ENCODE measurements around the gene PRKCD. TPM values are rescaled to one million over a fixed set of nuclear protein-coding genes. Genes with fewer than 3 reads are reported as not detected.

Gene PRKCD
- total RNA-seq, 2 experiments from 2014 or later = 18.1 to 20.1 TPM

DNA sequence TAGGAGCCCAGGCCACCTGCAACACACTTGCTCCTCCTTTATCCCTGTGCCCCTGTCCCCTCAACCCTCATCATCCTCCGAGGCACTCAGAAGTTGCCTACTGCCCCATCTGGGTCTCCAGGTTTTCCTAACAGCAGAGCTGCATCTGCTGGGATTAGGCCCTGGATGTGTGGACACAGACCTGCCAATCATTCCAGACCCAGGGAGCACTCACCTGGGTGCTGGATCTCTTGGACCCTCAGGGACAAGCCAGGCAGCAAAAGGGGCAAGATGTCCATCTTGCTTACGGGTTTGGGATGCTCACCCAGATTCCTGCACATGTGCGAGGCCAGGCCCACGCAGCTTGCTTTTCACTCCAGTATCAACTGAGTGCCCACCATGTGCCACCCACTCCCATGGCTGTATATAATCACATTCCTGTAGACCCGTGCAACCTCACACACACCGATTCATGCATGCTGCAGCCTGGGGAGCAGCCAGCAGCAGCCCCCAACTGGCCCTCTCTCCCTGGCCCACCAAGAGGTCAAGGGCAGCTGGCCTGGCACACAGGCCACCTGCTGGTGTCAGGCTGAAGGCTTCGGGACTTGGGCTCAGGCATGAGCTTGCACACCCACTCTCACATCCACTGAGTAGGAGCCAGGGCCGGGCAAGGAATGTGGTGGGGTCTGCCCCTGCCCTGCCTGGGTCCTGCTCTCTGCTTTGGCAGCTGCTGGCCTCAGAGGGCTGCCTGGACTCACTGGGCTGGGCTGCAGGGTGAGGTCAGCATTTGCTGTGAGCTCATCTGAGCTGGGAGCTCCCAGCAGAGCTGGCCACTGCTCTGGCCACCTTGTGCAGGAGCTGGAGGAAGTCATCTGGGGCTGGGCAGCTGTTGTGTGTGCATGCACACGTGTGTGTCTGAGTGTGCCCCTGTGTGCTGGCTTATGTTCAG is 14.9 kb downstream of the PRKCD start:
- no peaks in the 10 kb centered on the region for H3K27me3 Mint-ChIP-seq
- peaks cover 44% of the 10 kb centered on the region for H3K36me3 Mint-ChIP-seq (ENCODE audit: low read depth)
- TF ChIP-seq, protein P1, sequence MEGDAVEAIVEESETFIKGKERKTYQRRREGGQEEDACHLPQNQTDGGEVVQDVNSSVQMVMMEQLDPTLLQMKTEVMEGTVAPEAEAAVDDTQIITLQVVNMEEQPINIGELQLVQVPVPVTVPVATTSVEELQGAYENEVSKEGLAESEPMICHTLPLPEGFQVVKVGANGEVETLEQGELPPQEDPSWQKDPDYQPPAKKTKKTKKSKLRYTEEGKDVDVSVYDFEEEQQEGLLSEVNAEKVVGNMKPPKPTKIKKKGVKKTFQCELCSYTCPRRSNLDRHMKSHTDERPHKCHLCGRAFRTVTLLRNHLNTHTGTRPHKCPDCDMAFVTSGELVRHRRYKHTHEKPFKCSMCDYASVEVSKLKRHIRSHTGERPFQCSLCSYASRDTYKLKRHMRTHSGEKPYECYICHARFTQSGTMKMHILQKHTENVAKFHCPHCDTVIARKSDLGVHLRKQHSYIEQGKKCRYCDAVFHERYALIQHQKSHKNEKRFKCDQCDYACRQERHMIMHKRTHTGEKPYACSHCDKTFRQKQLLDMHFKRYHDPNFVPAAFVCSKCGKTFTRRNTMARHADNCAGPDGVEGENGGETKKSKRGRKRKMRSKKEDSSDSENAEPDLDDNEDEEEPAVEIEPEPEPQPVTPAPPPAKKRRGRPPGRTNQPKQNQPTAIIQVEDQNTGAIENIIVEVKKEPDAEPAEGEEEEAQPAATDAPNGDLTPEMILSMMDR (IDR thresholded peaks at IDR 0.05) = no peak
- H3K27ac ChIP-seq (ENCODE audit: low read depth in 1 of 2, low read length in 2 of 2) = no peak overlapping the region
- no peak overlapping the region for H3K4me3 Mint-ChIP-seq
- DNase-seq (no peak), ATAC-seq (ENCODE audit: poor library complexity) (no peak)
- no peaks in the 10 kb centered on the region for H3K9me3 Mint-ChIP-seq
- intact Hi-C loops (cut with DNase I, micrococcal nuclease) = no loop called here
- POLR2A ChIA-PET = no interaction called here
- CTCF ChIA-PET = no interaction called here
- H3K4me1 Mint-ChIP-seq (ENCODE audit: low read depth) = no peaks in the 10 kb centered on the region
- no peak overlapping the region for H3K4me3 ChIP-seq (ENCODE audit: low read length)
- H3K9me3 ChIP-seq (ENCODE audit: control insufficient read depth in 1 of 2, insufficient read depth in 1 of 2, low read length in 2 of 2) = no peaks in the 10 kb centered on the region
- H3K36me3 ChIP-seq (ENCODE audit: insufficient read depth, low read length) = peaks cover 40% of the 10 kb centered on the region
- no peaks in the 10 kb centered on the region for H3K27me3 ChIP-seq (ENCODE audit: control insufficient read depth in 1 of 2, insufficient read depth in 2 of 2, low read length in 2 of 2)
- peaks cover 15% of the 10 kb centered on the region for H3K4me1 ChIP-seq (ENCODE audit: insufficient read depth, low read length)
- no peak overlapping the region for H3K27ac Mint-ChIP-seq

GRCh38 chr3:53178246-53178645 is 17.2 kb downstream of the PRKCD start:
- no peaks in the 10 kb centered on the region for H3K27me3 Mint-ChIP-seq
- H3K9me3 ChIP-seq (ENCODE audit: control insufficient read depth in 1 of 2, insufficient read depth in 1 of 2, low read length in 2 of 2) = no peaks in the 10 kb centered on the region
- no peaks in the 10 kb centered on the region for H3K9me3 Mint-ChIP-seq
- no peak overlapping the region for H3K27ac ChIP-seq (ENCODE audit: low read depth in 1 of 2, low read length in 2 of 2)
- TF ChIP-seq, protein P1 (IDR thresholded peaks at IDR 0.05) = no peak
- intact Hi-C loops (cut with DNase I, micrococcal nuclease) = no loop called here
- H3K36me3 Mint-ChIP-seq (ENCODE audit: low read depth) = peaks cover 66% of the 10 kb centered on the region
- CTCF ChIA-PET = no interaction called here
- H3K4me1 ChIP-seq (ENCODE audit: insufficient read depth, low read length) = peaks cover 9% of the 10 kb centered on the region
- no peak overlapping the region for H3K27ac Mint-ChIP-seq
- ATAC-seq (ENCODE audit: poor library complexity) = no peak
- no peaks in the 10 kb centered on the region for H3K27me3 ChIP-seq (ENCODE audit: control insufficient read depth in 1 of 2, insufficient read depth in 2 of 2, low read length in 2 of 2)
- H3K4me3 ChIP-seq (ENCODE audit: low read length) = no peak overlapping the region
- no peak overlapping the region for H3K4me3 Mint-ChIP-seq
- POLR2A ChIA-PET = no interaction called here
- peaks cover 56% of the 10 kb centered on the region for H3K36me3 ChIP-seq (ENCODE audit: insufficient read depth, low read length)
- no peaks in the 10 kb centered on the region for H3K4me1 Mint-ChIP-seq (ENCODE audit: low read depth)
- no peak for DNase-seq

DNA sequence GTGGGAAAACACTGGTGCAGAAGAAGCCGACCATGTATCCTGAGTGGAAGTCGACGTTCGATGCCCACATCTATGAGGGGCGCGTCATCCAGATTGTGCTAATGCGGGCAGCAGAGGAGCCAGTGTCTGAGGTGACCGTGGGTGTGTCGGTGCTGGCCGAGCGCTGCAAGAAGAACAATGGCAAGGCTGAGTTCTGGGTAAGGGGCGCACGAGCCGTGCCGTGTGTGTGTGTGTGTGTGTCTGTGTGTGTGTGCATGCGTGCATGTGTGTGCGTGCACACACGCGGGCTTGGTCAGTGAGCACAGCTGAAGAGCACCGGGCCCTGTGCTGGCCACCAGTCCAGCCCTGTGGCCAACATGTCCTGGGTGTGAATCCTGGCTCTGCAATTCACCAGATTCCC is 18.6 kb downstream of the PRKCD start:
- Mint-ChIP-seq H3K27me3 (no peaks in the 10 kb centered on the region), H3K4me3 (no peak overlapping the region), H3K9me3 (no peaks in the 10 kb centered on the region), H3K36me3 (ENCODE audit: low read depth) (peaks cover 71% of the 10 kb centered on the region), H3K4me1 (ENCODE audit: low read depth) (no peaks in the 10 kb centered on the region), H3K27ac (no peak overlapping the region)
- Histone ChIP-seq H3K36me3 (ENCODE audit: insufficient read depth, low read length) (peaks cover 54% of the 10 kb centered on the region), H3K9me3 (ENCODE audit: control insufficient read depth in 1 of 2, insufficient read depth in 1 of 2, low read length in 2 of 2) (no peaks in the 10 kb centered on the region), H3K27ac (ENCODE audit: low read depth in 1 of 2, low read length in 2 of 2) (no peak overlapping the region), H3K27me3 (ENCODE audit: control insufficient read depth in 1 of 2, insufficient read depth in 2 of 2, low read length in 2 of 2) (no peaks in the 10 kb centered on the region), H3K4me1 (ENCODE audit: insufficient read depth, low read length) (peaks cover 9% of the 10 kb centered on the region), H3K4me3 (ENCODE audit: low read length) (no peak overlapping the region)
- TF ChIP-seq, protein P1 (IDR thresholded peaks at IDR 0.05) = no peak
- POLR2A ChIA-PET = interaction anchor here (0.6 kb wide), 1 partner anchor 82 kb away, joined by 4 read pairs; no protein-coding TSS in a partner anchor
- no peak for DNase-seq
- ATAC-seq (ENCODE audit: poor library complexity) = no peak
- intact Hi-C loops (cut with DNase I, micrococcal nuclease) = no loop called here
- CTCF ChIA-PET = no interaction called here

Measured in CD4-positive, alpha-beta T cell (primary cell).